Nasal cavity respiratory epithelium epithelial cell of viscerocranial mucosa (primary cell): ENCODE measurements around the gene TPSG1. TPM values are rescaled to one million over a fixed set of nuclear protein-coding genes. Genes with fewer than 3 reads are reported as not detected.

Experiments
- total RNA-seq: library from RNA; depleted of rRNA; stranded (reverse); fragments of >200 nt; gene quantifications from 2 replicates; pipeline ENCODE4 v1.2.3, GENCODE V29; 2014

TPSG1 gene
- not detected in 2 replicates for total RNA-seq

DNA sequence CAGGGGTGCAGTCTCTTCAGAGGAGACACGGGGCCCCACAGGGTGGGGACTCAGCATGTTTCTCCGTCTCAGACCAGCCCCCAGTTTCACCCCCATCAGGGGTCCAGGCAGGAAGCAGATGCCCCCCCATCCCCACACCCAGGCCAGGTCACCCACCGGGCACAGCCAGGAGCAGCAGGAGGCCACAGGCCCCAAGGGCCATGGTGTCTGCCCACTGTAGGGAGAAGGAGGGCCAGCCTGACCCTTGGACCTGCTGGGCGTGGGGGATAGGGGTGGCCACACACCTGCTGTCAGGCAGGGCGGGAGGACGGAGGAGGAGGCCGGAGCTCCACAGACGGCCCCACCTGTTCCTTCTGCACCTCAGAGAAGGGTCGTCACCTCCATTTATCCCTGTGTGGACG is at the start of gene TPSG1:
TPSG1 (minus strand) TSS at position 218 of the 401 bp plus-strand sequence; CDS start at position 202, 16 bp downstream.

DNA sequence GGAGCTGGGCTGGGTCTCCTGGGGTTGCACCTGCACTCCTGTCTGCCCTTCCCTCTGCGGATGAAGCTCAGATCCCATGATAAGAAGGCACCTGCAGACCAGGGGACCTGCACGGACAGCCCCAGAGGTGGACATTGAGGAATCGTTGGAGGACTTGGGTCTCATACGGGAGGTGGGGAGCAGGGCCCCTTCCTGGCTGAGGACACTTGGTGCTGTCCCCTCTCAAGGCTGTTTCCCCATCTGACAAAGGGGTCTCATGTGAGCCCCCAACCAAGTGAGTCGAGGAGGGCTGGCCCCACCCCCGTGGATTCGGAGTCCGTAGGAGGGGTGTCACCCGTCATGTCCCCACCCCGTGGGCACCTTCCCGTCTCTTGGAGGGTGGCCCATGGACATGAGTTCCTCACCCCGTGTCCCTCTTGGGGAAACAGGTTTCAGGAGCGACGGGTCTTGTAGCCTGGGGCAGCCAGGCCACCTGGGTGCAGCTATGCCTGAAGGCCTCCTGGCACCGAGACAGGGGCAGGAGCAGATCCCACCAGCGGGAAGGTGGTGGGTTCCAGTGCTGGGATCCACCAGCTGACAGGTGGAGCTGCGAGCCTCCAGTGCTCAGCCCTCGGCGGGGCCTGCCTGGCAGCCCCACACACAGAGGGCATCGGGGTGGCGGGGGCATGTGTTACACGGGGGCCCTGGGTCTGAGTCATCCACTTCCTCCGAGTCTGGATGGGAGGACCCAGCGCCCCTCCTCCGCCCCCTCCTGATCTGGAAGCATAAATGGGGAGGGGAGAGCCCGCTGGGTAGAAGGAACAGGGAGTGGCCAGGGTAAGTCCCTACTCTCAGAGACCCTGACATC is 30.4 kb upstream of the TPSG1 start, which contains the start of gene TPSD1:
TPSD1 (plus strand) TSS at position 794 of the 847 bp plus-strand sequence. CDS start 212 bp downstream, outside the sequence.

DNA sequence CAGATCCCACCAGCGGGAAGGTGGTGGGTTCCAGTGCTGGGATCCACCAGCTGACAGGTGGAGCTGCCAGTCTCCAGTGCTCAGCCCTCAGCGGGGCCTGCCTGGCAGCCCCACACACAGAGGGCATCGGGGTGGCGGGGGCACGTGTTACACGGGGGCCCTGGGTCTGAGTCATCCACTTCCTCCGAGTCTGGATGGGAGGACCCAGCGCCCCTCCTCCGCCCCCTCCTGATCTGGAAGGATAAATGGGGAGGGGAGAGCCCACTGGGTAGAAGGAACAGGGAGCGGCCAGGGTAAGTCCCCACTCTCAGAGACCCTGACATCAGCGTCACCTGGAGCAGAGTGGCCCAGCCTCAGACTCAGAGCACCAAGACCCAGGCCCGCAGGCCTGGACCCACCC is 15.4 kb upstream of the TPSG1 start, which contains the start of gene TPSAB1:
TPSAB1 (plus strand) TSS at position 270 of the 400 bp plus-strand sequence. CDS start 234 bp downstream, outside the sequence.

DNA sequence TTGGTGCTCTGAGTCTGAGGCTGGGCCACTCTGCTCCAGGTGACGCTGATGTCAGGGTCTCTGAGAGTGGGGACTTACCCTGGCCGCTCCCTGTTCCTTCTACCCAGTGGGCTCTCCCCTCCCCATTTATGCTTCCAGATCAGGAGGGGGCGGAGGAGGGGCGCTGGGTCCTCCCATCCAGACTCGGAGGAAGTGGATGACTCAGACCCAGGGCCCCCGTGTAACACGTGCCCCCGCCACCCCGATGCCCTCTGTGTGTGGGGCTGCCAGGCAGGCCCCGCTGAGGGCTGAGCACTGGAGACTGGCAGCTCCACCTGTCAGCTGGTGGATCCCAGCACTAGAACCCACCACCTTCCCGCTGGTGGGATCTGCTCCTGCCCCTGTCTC is 5.0 kb upstream of the TPSG1 start, which contains the start of gene TPSB2:
TPSB2 (minus strand) TSS at position 101 of the 387 bp plus-strand sequence. CDS start 233 bp downstream, outside the sequence.

Other genes starting within 250 kb of the TPSG1 start
- under 0.01 TPM in 1 of 2 replicates, not detected in the other for gene SOX8, start 243.5 kb downstream of the TPSG1 start, total RNA-seq
- not detected in 2 replicates for gene SSTR5, start 152.5 kb downstream of the TPSG1 start, total RNA-seq
- gene C1QTNF8, start 129.0 kb downstream of the TPSG1 start, total RNA-seq, result not detected in 2 replicates
- 0.07 TPM in 1 of 2 replicates, not detected in the other for gene CACNA1H, start 72.2 kb downstream of the TPSG1 start, total RNA-seq
- not detected in 2 replicates for gene TPSB2, start 4.9 kb upstream of the TPSG1 start, total RNA-seq
- gene TPSAB1, start 15.4 kb upstream of the TPSG1 start, total RNA-seq, result not detected in 2 replicates
- not detected in 2 replicates for gene TPSD1, start 30.8 kb upstream of the TPSG1 start, total RNA-seq
- gene UBE2I, start 84.4 kb upstream of the TPSG1 start, total RNA-seq, result 44.8 and 80.6 TPM in 2 replicates
- gene BAIAP3, start 108.4 kb upstream of the TPSG1 start, total RNA-seq, result 0.34 and 0.78 TPM in 2 replicates
- gene TSR3, start 126.6 kb upstream of the TPSG1 start, total RNA-seq, result 63.9 and 84.4 TPM in 2 replicates
- 23.9 and 47.1 TPM in 2 replicates for gene GNPTG, start 126.7 kb upstream of the TPSG1 start, total RNA-seq
- 3.4 and 10.1 TPM in 2 replicates for gene UNKL, start 189.4 kb upstream of the TPSG1 start, total RNA-seq
- gene UQCC4, start 195.5 kb upstream of the TPSG1 start, total RNA-seq, result 16.6 and 28.0 TPM in 2 replicates
- not detected in 2 replicates for gene PERCC1, start 205.8 kb upstream of the TPSG1 start, total RNA-seq
- under 0.01 and 0.57 TPM in 2 replicates for gene CCDC154, start 219.3 kb upstream of the TPSG1 start, total RNA-seq
- 61.9 and 142 TPM in 2 replicates for gene CLCN7, start 249.8 kb upstream of the TPSG1 start, total RNA-seq